ENCODE data around the gene BCL3. TPM values are rescaled to one million over a fixed set of nuclear protein-coding genes. Genes with fewer than 3 reads are reported as not detected.

Gene BCL3
- total and polyA plus RNA-seq, 5 donors from 2014 or later, result 3.4 to 231 (median 6.2) TPM

DNA sequence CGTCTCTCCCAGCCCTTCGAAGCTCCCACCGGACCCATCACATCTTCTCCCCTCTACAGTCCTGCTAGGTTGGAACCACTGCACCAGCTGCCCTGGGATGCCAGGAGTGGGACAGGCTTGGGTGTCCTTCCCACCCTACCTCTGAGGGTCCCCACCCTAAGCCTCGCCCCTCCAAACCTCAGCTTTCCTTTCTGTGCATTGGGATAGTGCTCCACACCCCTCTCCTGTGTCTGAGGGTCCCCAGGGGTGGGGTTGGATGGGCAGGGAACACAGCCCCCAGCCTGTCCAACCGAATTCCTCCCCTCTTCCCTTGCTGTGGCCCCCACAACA lies 1.9 kb upstream of the BCL3 start:
- H3K36me3 ChIP-seq (ENCODE audit: control insufficient read depth, insufficient read depth, low read length), result peaks cover 6% of the 10 kb centered on the region
- ATAC-seq (ENCODE audit: low read depth in 2 of 2), result no peak
- H3K27ac ChIP-seq (ENCODE audit: insufficient read depth, low read length, poor library complexity, severe bottlenecking), result peak overlapping the region; percentile 94
- peak overlapping the region; percentile 90 to 98 (median 94) for H3K27ac Mint-ChIP-seq
- H3K4me1 Mint-ChIP-seq, result peaks cover under 1 to 59% (median 30%) of the 10 kb centered on the region in 4 donors
- H3K9me3 ChIP-seq (ENCODE audit: control insufficient read depth in 2 of 2, low read length in 2 of 2), result no peaks in the 10 kb centered on the region
- no peaks in the 10 kb centered on the region for H3K27me3 ChIP-seq (ENCODE audit: control insufficient read depth, insufficient read depth, low read length)
- no peaks in the 10 kb centered on the region for H3K27me3 Mint-ChIP-seq
- H3K4me3 ChIP-seq (ENCODE audit: low read depth, low read length), result no peak overlapping the region
- peak overlapping the region; percentile 65 to 97 (median 82) for H3K4me3 Mint-ChIP-seq
- H3K4me1 ChIP-seq (ENCODE audit: control insufficient read depth, insufficient read depth, low read length, poor library complexity, severe bottlenecking), result peaks cover 46% of the 10 kb centered on the region
- H3K36me3 Mint-ChIP-seq, result no peaks in the 10 kb centered on the region
- DNase-seq, result no peak
- H3K9me3 Mint-ChIP-seq, result no peaks in the 10 kb centered on the region

DNA sequence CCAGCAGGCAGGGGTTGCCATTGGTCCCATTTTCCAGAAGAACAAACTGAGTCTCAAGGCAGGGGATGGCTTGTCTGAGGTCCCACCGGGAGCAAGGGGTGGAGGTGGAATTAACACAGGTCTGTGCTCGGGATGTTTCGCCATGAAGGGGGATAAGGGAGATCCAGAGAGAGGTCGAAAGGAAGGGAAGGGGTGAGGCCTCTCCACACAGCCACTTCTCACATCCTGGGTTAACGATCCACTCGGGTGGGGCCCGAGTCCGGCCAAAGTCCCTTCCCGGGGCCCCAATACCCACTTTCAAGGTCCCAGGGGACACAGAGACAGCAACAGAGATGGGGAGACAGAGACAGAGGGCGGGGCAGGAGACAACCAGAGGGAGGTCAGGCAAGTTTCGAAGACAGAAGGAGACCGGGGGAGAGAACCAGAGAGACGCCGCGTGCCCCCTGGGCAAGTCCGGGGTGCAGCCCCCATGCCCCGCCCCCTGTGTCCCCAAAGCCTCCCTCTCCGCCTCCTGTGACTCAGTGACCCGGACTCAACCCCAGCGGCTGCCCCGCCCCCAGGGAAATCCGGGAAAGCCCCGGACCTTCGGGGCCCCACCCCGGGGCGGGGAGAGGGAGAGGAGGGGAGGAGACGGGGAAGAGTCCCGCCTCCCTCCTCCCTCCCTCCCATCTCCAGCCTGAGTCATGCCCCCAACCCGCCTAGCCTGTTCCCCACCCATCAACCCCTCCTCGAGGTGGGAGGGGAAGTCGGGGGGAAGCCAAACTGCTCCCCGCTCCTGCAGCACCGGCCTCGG lies 1.4 kb upstream of the BCL3 start:
- Histone ChIP-seq H3K36me3 (ENCODE audit: control insufficient read depth, insufficient read depth, low read length) (peaks cover 6% of the 10 kb centered on the region), H3K27ac (ENCODE audit: insufficient read depth, low read length, poor library complexity, severe bottlenecking) (peak overlapping the region; percentile 94), H3K27me3 (ENCODE audit: control insufficient read depth, insufficient read depth, low read length) (no peaks in the 10 kb centered on the region), H3K4me3 (ENCODE audit: low read depth, low read length) (peak overlapping the region; percentile 93), H3K4me1 (ENCODE audit: control insufficient read depth, insufficient read depth, low read length, poor library complexity, severe bottlenecking) (peaks cover 48% of the 10 kb centered on the region), H3K9me3 (ENCODE audit: control insufficient read depth in 2 of 2, low read length in 2 of 2) (no peaks in the 10 kb centered on the region)
- Mint-ChIP-seq H3K27me3 (no peaks in the 10 kb centered on the region), H3K9me3 (no peaks in the 10 kb centered on the region), H3K4me3 (peak overlapping the region; percentile 89 to 97 (median 94)), H3K27ac (peak overlapping the region; percentile 93 to 98 (median 98)), H3K36me3 (no peaks in the 10 kb centered on the region), H3K4me1 (peaks cover 0 to 60% (median 34%) of the 10 kb centered on the region in 4 donors)
- DNase-seq (peak; percentile 67 to 91 (median 76)), ATAC-seq (ENCODE audit: low read depth in 2 of 2) (peak; percentile 71 to 72)

- ATAC-seq (ENCODE audit: low read depth in 2 of 2) (peak; percentile 2 to 5), DNase-seq (no peak)
- H3K4me3 ChIP-seq (ENCODE audit: low read depth, low read length), result peak overlapping the region; percentile 93
- no peaks in the 10 kb centered on the region for H3K27me3 ChIP-seq (ENCODE audit: control insufficient read depth, insufficient read depth, low read length)
- Mint-ChIP-seq H3K27ac (peak overlapping the region; percentile 93 to 98 (median 98)), H3K9me3 (no peaks in the 10 kb centered on the region), H3K4me3 (peak overlapping the region; percentile 89 to 97 (median 96)), H3K36me3 (peaks cover 5% of the 10 kb centered on the region), H3K4me1 (peaks cover 0 to 62% (median 39%) of the 10 kb centered on the region in 4 donors), H3K27me3 (no peaks in the 10 kb centered on the region)
- H3K36me3 ChIP-seq (ENCODE audit: control insufficient read depth, insufficient read depth, low read length), result peaks cover 10% of the 10 kb centered on the region
- H3K9me3 ChIP-seq (ENCODE audit: control insufficient read depth in 2 of 2, low read length in 2 of 2), result no peaks in the 10 kb centered on the region
- peaks cover 56% of the 10 kb centered on the region for H3K4me1 ChIP-seq (ENCODE audit: control insufficient read depth, insufficient read depth, low read length, poor library complexity, severe bottlenecking)
- H3K27ac ChIP-seq (ENCODE audit: insufficient read depth, low read length, poor library complexity, severe bottlenecking), result peak overlapping the region; percentile 94
These were observed 626 bp upstream of the BCL3 start for GRCh38 chr19:44747739-44748425.

- DNase-seq (no peak), ATAC-seq (ENCODE audit: low read depth in 2 of 2) (no peak)
- Histone ChIP-seq H3K27ac (ENCODE audit: insufficient read depth, low read length, poor library complexity, severe bottlenecking) (peak overlapping the region; percentile 94), H3K27me3 (ENCODE audit: control insufficient read depth, insufficient read depth, low read length) (no peaks in the 10 kb centered on the region), H3K9me3 (ENCODE audit: control insufficient read depth in 2 of 2, low read length in 2 of 2) (no peaks in the 10 kb centered on the region), H3K4me1 (ENCODE audit: control insufficient read depth, insufficient read depth, low read length, poor library complexity, severe bottlenecking) (peaks cover 65% of the 10 kb centered on the region), H3K36me3 (ENCODE audit: control insufficient read depth, insufficient read depth, low read length) (peaks cover 10% of the 10 kb centered on the region), H3K4me3 (ENCODE audit: low read depth, low read length) (peak overlapping the region; percentile 93)
- Mint-ChIP-seq H3K4me1 (peaks cover 0 to 67% (median 41%) of the 10 kb centered on the region in 4 donors), H3K9me3 (no peaks in the 10 kb centered on the region), H3K27ac (peak overlapping the region; percentile 95 to 99 (median 97)), H3K27me3 (peaks cover 6% of the 10 kb centered on the region), H3K36me3 (peaks cover 5% of the 10 kb centered on the region), H3K4me3 (peak overlapping the region; percentile 89 to 97 (median 92))
These were observed 784 bp downstream of the BCL3 start for GRCh38 chr19:44749292-44749691.

GRCh38 chr19:44749994-44750393 lies 1.5 kb downstream of the BCL3 start:
- Histone ChIP-seq H3K27ac (ENCODE audit: insufficient read depth, low read length, poor library complexity, severe bottlenecking) (peak overlapping the region; percentile 94), H3K9me3 (ENCODE audit: control insufficient read depth in 2 of 2, low read length in 2 of 2) (no peaks in the 10 kb centered on the region), H3K27me3 (ENCODE audit: control insufficient read depth, insufficient read depth, low read length) (no peaks in the 10 kb centered on the region), H3K36me3 (ENCODE audit: control insufficient read depth, insufficient read depth, low read length) (peaks cover 11% of the 10 kb centered on the region), H3K4me1 (ENCODE audit: control insufficient read depth, insufficient read depth, low read length, poor library complexity, severe bottlenecking) (peaks cover 72% of the 10 kb centered on the region), H3K4me3 (ENCODE audit: low read depth, low read length) (peak overlapping the region; percentile 93)
- Mint-ChIP-seq H3K27me3 (peaks cover 6% of the 10 kb centered on the region), H3K4me1 (peaks cover 0 to 73% (median 43%) of the 10 kb centered on the region in 4 donors), H3K4me3 (peak overlapping the region; percentile 89 to 97 (median 92)), H3K9me3 (no peaks in the 10 kb centered on the region), H3K36me3 (peaks cover 5% of the 10 kb centered on the region), H3K27ac (peak overlapping the region; percentile 95 to 99 (median 97))
- DNase-seq (no peak), ATAC-seq (ENCODE audit: low read depth in 2 of 2) (no peak)

- Mint-ChIP-seq H3K36me3 (peaks cover 5% of the 10 kb centered on the region), H3K4me3 (peak overlapping the region; percentile 93 to 97 (median 94)), H3K27me3 (peaks cover 6% of the 10 kb centered on the region), H3K27ac (peak overlapping the region; percentile 95 to 99 (median 96)), H3K4me1 (peaks cover 0 to 79% (median 44%) of the 10 kb centered on the region in 4 donors), H3K9me3 (no peaks in the 10 kb centered on the region)
- DNase-seq (peak in 2 of 3 donors; percentile 10 to 33), ATAC-seq (ENCODE audit: low read depth in 2 of 2) (no peak)
- H3K27me3 ChIP-seq (ENCODE audit: control insufficient read depth, insufficient read depth, low read length), result no peaks in the 10 kb centered on the region
- peak overlapping the region; percentile 94 for H3K27ac ChIP-seq (ENCODE audit: insufficient read depth, low read length, poor library complexity, severe bottlenecking)
- peaks cover 18% of the 10 kb centered on the region for H3K36me3 ChIP-seq (ENCODE audit: control insufficient read depth, insufficient read depth, low read length)
- no peaks in the 10 kb centered on the region for H3K9me3 ChIP-seq (ENCODE audit: control insufficient read depth in 2 of 2, low read length in 2 of 2)
- H3K4me1 ChIP-seq (ENCODE audit: control insufficient read depth, insufficient read depth, low read length, poor library complexity, severe bottlenecking), result peaks cover 81% of the 10 kb centered on the region
- peak overlapping the region; percentile 74 for H3K4me3 ChIP-seq (ENCODE audit: low read depth, low read length)
These were observed 3.8 kb downstream of the BCL3 start for GRCh38 chr19:44752123-44752815.

- Mint-ChIP-seq H3K4me1 (peaks cover 0 to 73% (median 38%) of the 10 kb centered on the region in 4 donors), H3K9me3 (no peaks in the 10 kb centered on the region), H3K27me3 (peaks cover 6% of the 10 kb centered on the region), H3K4me3 (peak overlapping the region; percentile 93 to 97 (median 94)), H3K27ac (peak overlapping the region; percentile 95 to 99 (median 96)), H3K36me3 (peaks cover 5% of the 10 kb centered on the region)
- peaks cover 18% of the 10 kb centered on the region for H3K36me3 ChIP-seq (ENCODE audit: control insufficient read depth, insufficient read depth, low read length)
- H3K27ac ChIP-seq (ENCODE audit: insufficient read depth, low read length, poor library complexity, severe bottlenecking), result peak overlapping the region; percentile 94
- DNase-seq, result peak; percentile 93 to 97 (median 97)
- no peaks in the 10 kb centered on the region for H3K27me3 ChIP-seq (ENCODE audit: control insufficient read depth, insufficient read depth, low read length)
- peak; percentile 79 to 80 for ATAC-seq (ENCODE audit: low read depth in 2 of 2)
- peaks cover 73% of the 10 kb centered on the region for H3K4me1 ChIP-seq (ENCODE audit: control insufficient read depth, insufficient read depth, low read length, poor library complexity, severe bottlenecking)
- H3K4me3 ChIP-seq (ENCODE audit: low read depth, low read length), result peak overlapping the region; percentile 74
- no peaks in the 10 kb centered on the region for H3K9me3 ChIP-seq (ENCODE audit: control insufficient read depth in 2 of 2, low read length in 2 of 2)
These were observed 4.5 kb downstream of the BCL3 start for GRCh38 chr19:44752816-44753625.
